H9 (cell line): ENCODE data around the gene HM13. TPM values are rescaled to one million over a fixed set of nuclear protein-coding genes. Genes with fewer than 3 reads are reported as not detected.

ENCODE experiments used
- DNase-seq: peaks from one replicate; pipeline ENCODE4 v3.0.0-alpha.2; 2017
- H2AFZ ChIP-seq: one replicate; pipeline ENCODE4 v1.6.1; 2013; ENCODE audit warnings: mild to moderate bottlenecking, low read length, control low read depth, moderate library complexity
- H2AK5ac ChIP-seq: 2 replicates; pipeline ENCODE4 v1.6.1; 2013; ENCODE audit warnings: low read length, control low read depth, mixed read lengths; ENCODE audit not compliant: insufficient read length
- H2BK120ac ChIP-seq: one replicate; pipeline ENCODE4 v1.6.1; 2013; ENCODE audit warnings: low read depth, mild to moderate bottlenecking, low read length, control low read depth, inconsistent platforms; ENCODE audit not compliant: poor library complexity, severe bottlenecking
- H2BK12ac ChIP-seq: 2 replicates; pipeline ENCODE4 v1.6.1; 2013; ENCODE audit warnings: low read length, control low read depth, mixed read lengths, low read depth; ENCODE audit not compliant: insufficient read length
- H2BK15ac ChIP-seq: 2 replicates; pipeline ENCODE4 v1.6.1; 2013; ENCODE audit warnings: low read depth, low read length, control low read depth
- H2BK20ac ChIP-seq: one replicate; pipeline ENCODE4 v1.6.1; 2013; ENCODE audit warnings: low read depth, mild to moderate bottlenecking, low read length, control low read depth, inconsistent platforms; ENCODE audit not compliant: poor library complexity, severe bottlenecking
- H2BK5ac ChIP-seq: 2 replicates; pipeline ENCODE4 v1.6.1; 2013; ENCODE audit warnings: low read length, control low read depth, mixed read lengths; ENCODE audit not compliant: insufficient read length
- H3K14ac ChIP-seq: 2 replicates; pipeline ENCODE4 v1.6.1; 2013; ENCODE audit warnings: low read length, control low read depth; ENCODE audit not compliant: insufficient read depth
- H3K18ac ChIP-seq: 2 replicates; pipeline ENCODE4 v1.6.1; 2013; ENCODE audit warnings: low read depth, mild to moderate bottlenecking, mixed read lengths, low read length, control low read depth; ENCODE audit not compliant: insufficient read length
- H3K23ac ChIP-seq: 2 replicates; pipeline ENCODE4 v1.6.1; 2013; ENCODE audit warnings: low read length, control low read depth, mixed read lengths, low read depth; ENCODE audit not compliant: insufficient read length
- H3K23me2 ChIP-seq: 2 replicates; pipeline ENCODE4 v1.6.1; 2013; ENCODE audit warnings: low read depth, mild to moderate bottlenecking, mixed read lengths, low read length, control low read depth; ENCODE audit not compliant: insufficient read length, poor library complexity, severe bottlenecking
- H3K27ac ChIP-seq: 2 replicates; pipeline ENCODE4 v1.5.1; 2013; ENCODE audit warnings: low read length, control low read depth, mixed read lengths, low read depth; ENCODE audit not compliant: insufficient read length
- H3K27me3 ChIP-seq: 2 replicates; pipeline ENCODE4 v1.6.1; 2013; ENCODE audit warnings: low read length, control low read depth, inconsistent platforms; ENCODE audit not compliant: insufficient read depth
- H3K4ac ChIP-seq: 2 replicates; pipeline ENCODE4 v1.6.1; 2013; ENCODE audit warnings: low read depth, mild to moderate bottlenecking, control low read depth, inconsistent platforms, low read length, moderate library complexity
- H3K4me1 ChIP-seq: 2 replicates; pipeline ENCODE4 v1.6.1; 2013; ENCODE audit warnings: low read length, control low read depth, inconsistent platforms; ENCODE audit not compliant: insufficient read depth
- H3K4me2 ChIP-seq: 2 replicates; pipeline ENCODE4 v1.6.1; 2013; ENCODE audit warnings: low read length, control low read depth, mixed read lengths; ENCODE audit not compliant: insufficient read length, insufficient read depth
- H3K56ac ChIP-seq: 2 replicates; pipeline ENCODE4 v1.6.1; 2013; ENCODE audit warnings: low read depth, mild to moderate bottlenecking, mixed read lengths, low read length, control low read depth; ENCODE audit not compliant: insufficient read length
- H3K79me1 ChIP-seq: 2 replicates; pipeline ENCODE4 v1.6.1; 2013; ENCODE audit warnings: low read depth, mild to moderate bottlenecking, moderate library complexity, low read length, control low read depth, inconsistent platforms; ENCODE audit not compliant: insufficient read depth, poor library complexity, severe bottlenecking
- H3K79me2 ChIP-seq: 2 replicates; pipeline ENCODE4 v1.6.1; 2013; ENCODE audit warnings: low read length, control low read depth, inconsistent platforms; ENCODE audit not compliant: insufficient read depth
- H3K9ac ChIP-seq: 2 replicates; pipeline ENCODE4 v1.6.1; 2013; ENCODE audit warnings: low read length, control low read depth, mixed read lengths; ENCODE audit not compliant: insufficient read length; ENCODE audit errors: extremely low read depth
- H3K9me3 ChIP-seq: one replicate; pipeline ENCODE4 v1.6.1; 2013; ENCODE audit warnings: low read depth, low read length, inconsistent platforms; ENCODE audit not compliant: control insufficient read depth
- H3T11ph ChIP-seq: one replicate; pipeline ENCODE4 v1.6.1; 2013; ENCODE audit warnings: mild to moderate bottlenecking, low read length, control low read depth, inconsistent platforms
- H4K20me1 ChIP-seq: one replicate; pipeline ENCODE4 v1.6.1; 2013; ENCODE audit not compliant: control insufficient read depth, insufficient read length, insufficient read depth
- H4K5ac ChIP-seq: 2 replicates; pipeline ENCODE4 v1.6.1; 2013; ENCODE audit warnings: low read depth, mild to moderate bottlenecking, mixed read lengths, low read length, control low read depth; ENCODE audit not compliant: insufficient read length
- H4K8ac ChIP-seq: replicated peaks from 2 replicates; pipeline ENCODE4 v1.6.1; 2013; ENCODE audit warnings: low read length, control low read depth, mixed read lengths, low read depth; ENCODE audit not compliant: insufficient read length
- H4K91ac ChIP-seq: 2 replicates; pipeline ENCODE4 v1.6.1; 2013; ENCODE audit warnings: low read depth, mild to moderate bottlenecking, moderate library complexity, mixed read lengths, low read length, control low read depth; ENCODE audit not compliant: insufficient read length
- H3K27ac Mint-ChIP-seq, 3 experiments: 2 replicates in 2 of 3; 3 replicates in 1 of 3; pipeline ENCODE4 v1.8.0; 2020 to 2021; ENCODE audit warnings: mixed read lengths in 3 of 3, mild to moderate bottlenecking in 1 of 3, moderate library complexity in 1 of 3
- H3K27me3 Mint-ChIP-seq: 2 replicates; pipeline ENCODE4 v1.8.0; 2021; ENCODE audit warnings: low read depth, mild to moderate bottlenecking, moderate library complexity, mixed read lengths
- H3K36me3 Mint-ChIP-seq, 3 experiments: 2 replicates in 2 of 3; 3 replicates in 1 of 3; pipeline ENCODE4 v1.8.0; 2020 to 2021; ENCODE audit warnings: low read depth in 3 of 3, mixed read lengths in 3 of 3; ENCODE audit not compliant: insufficient read depth in 1 of 3
- H3K4me1 Mint-ChIP-seq, 2 experiments: 2 replicates each; pipeline ENCODE4 v1.8.0; 2020; ENCODE audit warnings: mixed read lengths in 2 of 2
- H3K4me3 Mint-ChIP-seq, 2 experiments: 2 replicates in 1 of 2; 3 replicates in 1 of 2; pipeline ENCODE4 v1.8.0; 2020 to 2021; ENCODE audit warnings: mild to moderate bottlenecking in 2 of 2, mixed read lengths in 2 of 2, moderate library complexity in 1 of 2
- H3K9me3 Mint-ChIP-seq, 2 experiments: 2 replicates in 1 of 2; 3 replicates in 1 of 2; pipeline ENCODE4 v1.8.0; 2020; ENCODE audit warnings: mild to moderate bottlenecking in 2 of 2, mixed read lengths in 2 of 2, moderate library complexity in 1 of 2
- CTCF ChIP-seq: fragments of 200-600 bp; sonication (generic); conservative IDR thresholded peaks from 3 replicates; pipeline ENCODE4 v1.8.0; 2021; ENCODE audit warnings: antibody characterized with exemption, mild to moderate bottlenecking
- WGBS: extraction: QIAGEN DNeasy Blood & Tissue Kit; methylation state at CpG from one replicate; pipeline ENCODE4 v1.1.7; 2013; ENCODE audit warnings: missing lambda C conversion rate, low lambda C conversion rate, mixed read lengths; ENCODE audit not compliant: insufficient read length; ENCODE audit errors: extremely low coverage; 5-methylcytosine and 5-hydroxymethylcytosine counted together
- total RNA-seq: library from RNA; stranded (reverse); gene quantifications from 2 replicates; pipeline ENCODE4 v1.2.1, GENCODE V29; 2021

The HM13 gene
- total RNA-seq, 1 experiment from 2014 or later: 169 TPM

GRCh38 chr20:31551163-31552081, 37.2 kb downstream of the HM13 start:
- DNase-seq: no peak
- no peak overlapping the region for H3K9ac ChIP-seq
- H3K79me2 ChIP-seq: no peaks in the 10 kb centered on the region
- H2BK15ac ChIP-seq: no peak overlapping the region
- H3K36me3 Mint-ChIP-seq: peaks cover 34 to 87% (median 60%) of the 10 kb centered on the region in 3 experiments
- H2BK5ac ChIP-seq: no peak overlapping the region
- no peaks in the 10 kb centered on the region for H3K27me3 ChIP-seq
- H3K23ac ChIP-seq: no peak overlapping the region
- H3K4me2 ChIP-seq: no peak overlapping the region
- no peak overlapping the region for H3K56ac ChIP-seq
- H3K9me3 Mint-ChIP-seq: no peaks in the 10 kb centered on the region
- H3T11ph ChIP-seq: no peak overlapping the region
- H3K23me2 ChIP-seq: peaks cover 3% of the 10 kb centered on the region
- no peaks in the 10 kb centered on the region for H4K20me1 ChIP-seq
- H2BK12ac ChIP-seq: no peak overlapping the region
- H4K5ac ChIP-seq: no peak overlapping the region
- H3K9me3 ChIP-seq: no peaks in the 10 kb centered on the region
- no peak overlapping the region for H3K18ac ChIP-seq
- H3K4me3 Mint-ChIP-seq: no peak overlapping the region
- H3K79me1 ChIP-seq: no peaks in the 10 kb centered on the region
- H2AFZ ChIP-seq: no peak overlapping the region
- H2BK20ac ChIP-seq: no peak overlapping the region
- no peak overlapping the region for H2BK120ac ChIP-seq
- no peak overlapping the region for H3K14ac ChIP-seq
- no peak overlapping the region for H3K4ac ChIP-seq
- no peak overlapping the region for H3K27ac ChIP-seq
- peak overlapping the region in 1 of 3 experiments; percentile 82; a peak in 2 of 7 replicates for H3K27ac Mint-ChIP-seq
- no CpG with 5 or more reads among the region's 11 CpGs for WGBS
- no peak overlapping the region for H4K91ac ChIP-seq
- no peaks in the 10 kb centered on the region for H3K4me1 ChIP-seq
- no peak overlapping the region for H4K8ac ChIP-seq
- H3K4me1 Mint-ChIP-seq: peaks cover 0 to 11% of the 10 kb centered on the region in 2 experiments; a peak in 2 of 4 replicates
- no peaks in the 10 kb centered on the region for H3K27me3 Mint-ChIP-seq
- H2AK5ac ChIP-seq: no peak overlapping the region
- TF ChIP-seq CTCF: no peak
